Measurements from ENCODE around the gene STX1B. TPM values are rescaled to one million over a fixed set of nuclear protein-coding genes. Genes with fewer than 3 reads are reported as not detected.

Gene STX1B
- total RNA-seq, 1 donor from 2014 or later = under 0.01 TPM

- FAIRE-seq = no peak
- peaks cover 6% of the 10 kb centered on the region for H3K36me3 ChIP-seq (ENCODE audit: control insufficient read depth, insufficient read depth, low read length)
- H3K27me3 ChIP-seq (ENCODE audit: control insufficient read depth, insufficient read depth, low read length) = no peaks in the 10 kb centered on the region
- no peak overlapping the region for H3K4me3 ChIP-seq (ENCODE audit: low read depth, low read length)
- DNase-seq (ENCODE audit: low read depth) = no peak
- no peak for TF ChIP-seq CTCF (IDR thresholded peaks at IDR 0.05; ENCODE audit: insufficient read depth, low read length, severe bottlenecking)
Measured at GRCh38 chr16:30951750-30952149, 58.7 kb downstream of the STX1B start.

GRCh38 chr16:30951193-30951592 is 59.2 kb downstream of the STX1B start:
- no peak for FAIRE-seq
- no peak for DNase-seq (ENCODE audit: low read depth)
- Histone ChIP-seq H3K36me3 (ENCODE audit: control insufficient read depth, insufficient read depth, low read length) (peaks cover 6% of the 10 kb centered on the region), H3K27me3 (ENCODE audit: control insufficient read depth, insufficient read depth, low read length) (no peaks in the 10 kb centered on the region), H3K4me3 (ENCODE audit: low read depth, low read length) (no peak overlapping the region)
- no peak for TF ChIP-seq CTCF (IDR thresholded peaks at IDR 0.05; ENCODE audit: insufficient read depth, low read length, severe bottlenecking)

GRCh38 chr16:30950516-30951065 is 59.8 kb downstream of the STX1B start:
- H3K36me3 ChIP-seq (ENCODE audit: control insufficient read depth, insufficient read depth, low read length) = peaks cover 6% of the 10 kb centered on the region
- no peak for FAIRE-seq
- no peaks in the 10 kb centered on the region for H3K27me3 ChIP-seq (ENCODE audit: control insufficient read depth, insufficient read depth, low read length)
- no peak for DNase-seq (ENCODE audit: low read depth)
- no peak for TF ChIP-seq CTCF (IDR thresholded peaks at IDR 0.05; ENCODE audit: insufficient read depth, low read length, severe bottlenecking)
- H3K4me3 ChIP-seq (ENCODE audit: low read depth, low read length) = peak overlapping the region; percentile 0

GRCh38 chr16:30949650-30950515 is 60.6 kb downstream of the STX1B start:
- Histone ChIP-seq H3K27me3 (ENCODE audit: control insufficient read depth, insufficient read depth, low read length) (no peaks in the 10 kb centered on the region), H3K36me3 (ENCODE audit: control insufficient read depth, insufficient read depth, low read length) (peaks cover 6% of the 10 kb centered on the region), H3K4me3 (ENCODE audit: low read depth, low read length) (peak overlapping the region; percentile 84)
- FAIRE-seq (no peak), DNase-seq (ENCODE audit: low read depth) (peak; percentile 97)
- TF ChIP-seq CTCF (IDR thresholded peaks at IDR 0.05; ENCODE audit: insufficient read depth, low read length, severe bottlenecking) = peak; percentile 37

GRCh38 chr16:30948667-30949649 is 61.5 kb downstream of the STX1B start, which contains the start of gene ORAI3:
Gene ORAI3, plus strand, starts transcription at chr16:30949068. Its CDS starts 222 bp downstream, at chr16:30949290.
- DNase-seq (ENCODE audit: low read depth) = peak; percentile 54
- peak within 1 kb of the TSS; percentile 84 for H3K4me3 ChIP-seq (ENCODE audit: low read depth, low read length)
- no peaks in the 10 kb centered on the region for H3K27me3 ChIP-seq (ENCODE audit: control insufficient read depth, insufficient read depth, low read length)
- no peak for FAIRE-seq
- TF ChIP-seq CTCF (IDR thresholded peaks at IDR 0.05; ENCODE audit: insufficient read depth, low read length, severe bottlenecking) = no peak
- peaks cover 8% of the 10 kb centered on the region for H3K36me3 ChIP-seq (ENCODE audit: control insufficient read depth, insufficient read depth, low read length)

Measured in bronchial epithelial cell (primary cell).